GM19328 (cell line): ENCODE measurements around the gene LIX1.
"Not testable (repeated sequence)": the region's sequence is repeated elsewhere in the genome, so short reads cannot be mapped to it uniquely, and the experiment has no call there.

Experiments
- ATAC-seq: cut with Tn5 transposase; IDR thresholded peaks from one replicate; pipeline ENCODE4 v1.9.1; 2021; ENCODE audit warnings: mild to moderate bottlenecking, moderate library complexity; ENCODE audit not compliant: unreplicated experiment

Gene LIX1

DNA sequence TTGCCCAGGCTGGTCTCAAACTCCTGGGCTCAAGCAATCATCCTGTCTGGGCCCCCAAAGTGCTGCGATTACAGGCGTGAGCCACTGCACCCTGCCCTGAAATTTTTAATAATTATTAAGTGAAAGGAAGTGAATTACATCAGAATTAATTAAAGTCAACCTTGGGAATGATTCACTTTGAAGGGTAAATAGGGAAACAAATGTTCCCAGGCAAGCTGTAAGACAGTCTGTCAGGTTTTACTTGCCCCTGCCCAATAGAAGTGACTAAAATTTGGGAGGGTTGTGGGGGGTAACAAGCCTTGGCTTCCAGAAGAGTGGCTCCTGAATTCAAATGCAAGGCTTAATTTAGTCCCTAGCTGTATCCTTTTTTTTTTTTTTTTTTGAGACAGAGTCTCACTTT is 1.3 kb upstream of the LIX1 start:
- no peak for ATAC-seq

GRCh38 chr5:97141539-97141938 is 872 bp downstream of the LIX1 start:
- no peak for ATAC-seq

DNA sequence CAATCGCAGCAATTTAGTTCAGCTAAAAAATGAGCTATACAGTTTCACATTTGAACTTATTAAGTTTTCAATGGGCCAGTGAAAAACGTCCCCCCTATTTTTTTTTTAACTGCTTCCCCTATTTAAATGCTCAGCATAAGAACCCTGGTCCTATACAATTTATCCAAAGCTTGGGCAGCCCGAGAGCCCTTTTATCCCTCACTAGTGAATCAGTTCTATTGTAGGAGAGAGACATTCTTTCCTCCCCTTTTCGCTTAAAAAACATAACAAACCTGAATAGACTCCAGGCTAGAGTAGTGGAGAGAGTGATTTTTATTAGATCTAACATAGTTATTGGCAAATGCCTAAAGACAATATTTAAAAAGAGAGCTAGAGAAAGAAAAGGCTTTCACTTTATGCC is 1.4 kb downstream of the LIX1 start:
- no peak for ATAC-seq

DNA sequence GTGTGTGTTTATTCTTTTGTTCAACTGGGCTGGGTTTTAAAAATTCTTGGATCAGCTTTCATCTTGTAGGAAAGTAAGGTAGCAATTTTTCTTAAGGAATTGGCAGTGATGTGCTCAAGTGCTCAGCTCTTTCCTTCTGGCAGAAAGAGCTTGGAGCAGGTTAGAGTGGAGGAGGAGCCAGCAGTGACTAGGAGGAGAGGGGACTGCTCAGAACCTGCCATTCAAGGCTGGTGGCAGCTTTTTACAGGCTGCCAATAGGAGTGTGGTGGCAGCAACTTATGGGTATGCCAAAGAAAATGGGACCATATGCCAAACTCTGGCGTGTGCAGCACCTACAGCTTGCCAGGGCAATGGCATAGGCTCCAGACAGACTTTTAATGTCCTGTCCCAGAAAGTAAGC is 2.2 kb downstream of the LIX1 start:
- ATAC-seq, result not testable (repeated sequence)

DNA sequence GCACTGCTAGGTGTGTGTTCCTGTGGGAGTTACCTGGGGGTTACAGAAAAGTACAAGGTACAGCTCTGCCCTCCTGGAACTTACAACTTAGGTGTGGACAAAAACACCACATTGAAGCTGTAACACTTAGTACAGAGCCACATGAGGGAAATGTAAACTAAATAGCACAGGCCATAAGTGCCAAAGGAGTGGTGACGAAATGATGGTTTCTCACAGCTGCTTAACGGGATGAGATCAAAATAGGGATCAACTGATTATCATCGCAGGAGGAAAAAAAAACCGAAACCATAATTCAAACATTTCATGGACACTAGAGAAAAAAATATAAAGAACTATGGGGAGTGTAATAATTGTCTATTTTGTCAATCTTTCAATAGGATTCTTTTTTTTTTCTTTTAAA is 5.9 kb downstream of the LIX1 start:
- ATAC-seq, result no peak

GRCh38 chr5:97135868-97136267 is 6.5 kb downstream of the LIX1 start:
- ATAC-seq, result no peak

DNA sequence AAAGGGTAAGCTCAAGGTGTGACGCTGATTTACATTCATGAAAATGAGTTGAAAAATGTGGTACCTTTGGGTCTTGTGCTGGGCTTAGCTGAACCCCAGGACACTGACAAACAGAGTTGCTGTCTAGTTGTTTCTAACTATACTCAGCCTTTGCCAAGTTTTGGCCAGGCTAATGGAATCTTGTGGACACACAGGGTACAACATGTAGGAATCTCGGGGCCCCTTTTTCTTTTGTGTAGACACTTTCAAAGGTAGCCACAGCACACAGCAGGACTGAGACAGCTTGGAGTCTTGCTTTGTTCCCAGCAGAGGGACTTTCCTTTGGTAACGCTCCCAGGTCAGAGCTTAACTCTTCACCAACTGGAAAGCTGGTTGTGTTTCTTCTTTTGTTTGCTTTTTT is 7.8 kb downstream of the LIX1 start:
- no peak for ATAC-seq

- no peak for ATAC-seq
Measured at GRCh38 chr5:97133101-97133500, 9.3 kb downstream of the LIX1 start.

DNA sequence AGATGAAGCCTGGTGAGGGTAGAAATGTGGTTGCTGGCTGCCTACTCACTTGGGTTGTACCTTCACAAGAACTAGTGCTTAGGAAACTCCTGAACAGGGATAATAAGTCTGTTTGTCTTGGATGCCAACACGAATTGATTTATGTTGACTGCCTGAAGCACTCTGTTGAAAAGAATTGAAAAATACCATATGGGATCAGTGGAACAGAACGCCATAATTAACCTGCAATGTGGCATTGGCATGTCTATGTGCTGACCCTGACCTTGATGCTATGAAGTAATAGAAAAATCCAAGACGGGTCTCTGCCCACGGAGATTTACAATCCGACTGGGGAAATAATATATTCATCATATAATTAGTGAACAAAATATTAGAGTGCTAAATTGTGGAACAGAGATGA is 10.5 kb downstream of the LIX1 start:
- no peak for ATAC-seq

GRCh38 chr5:97131139-97131710 is 11.2 kb downstream of the LIX1 start:
- no peak for ATAC-seq

GRCh38 chr5:97127727-97128126 is 14.7 kb downstream of the LIX1 start:
- no peak for ATAC-seq

GRCh38 chr5:97125125-97125683 is 17.2 kb downstream of the LIX1 start:
- no peak for ATAC-seq

GRCh38 chr5:97124335-97124734 is 18.1 kb downstream of the LIX1 start:
- no peak for ATAC-seq

DNA sequence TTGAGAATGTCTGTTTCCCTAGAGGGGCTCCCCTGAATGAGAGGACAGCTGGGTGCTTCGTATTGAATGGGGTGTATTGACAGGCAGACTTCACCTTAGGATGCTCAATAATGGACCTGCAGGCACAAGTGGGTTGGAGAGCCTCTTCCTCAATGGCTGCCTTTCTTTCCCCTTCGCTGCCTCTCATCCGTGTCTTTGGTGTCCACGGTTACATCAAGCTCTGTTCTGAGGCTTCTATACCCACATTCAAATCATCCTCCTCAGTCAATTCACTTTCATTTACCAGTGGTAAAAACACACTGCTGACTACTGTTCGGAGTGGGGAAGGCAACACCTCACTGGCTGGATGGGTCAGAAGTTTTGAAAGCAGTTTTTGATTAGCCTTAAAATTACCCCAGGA is 20.6 kb downstream of the LIX1 start:
- ATAC-seq, result no peak

DNA sequence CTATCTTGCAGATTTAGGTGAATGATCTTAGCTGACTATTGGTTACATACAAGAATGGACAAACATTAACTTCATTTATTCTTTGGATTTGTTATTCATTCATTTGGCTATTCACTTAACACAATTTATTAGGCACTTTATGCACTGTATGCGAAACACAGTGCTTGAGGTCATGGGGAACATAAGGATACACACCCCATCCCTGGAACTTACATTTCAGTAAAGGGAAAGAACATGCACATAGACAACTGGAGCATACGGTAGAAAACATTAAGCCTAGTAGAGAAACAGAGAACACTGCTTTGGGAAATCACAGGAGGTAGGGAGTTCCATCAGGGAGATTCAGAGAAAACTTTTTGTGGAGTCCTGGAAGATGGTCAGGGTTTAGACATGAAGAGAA is 22.2 kb downstream of the LIX1 start:
- ATAC-seq, result no peak

DNA sequence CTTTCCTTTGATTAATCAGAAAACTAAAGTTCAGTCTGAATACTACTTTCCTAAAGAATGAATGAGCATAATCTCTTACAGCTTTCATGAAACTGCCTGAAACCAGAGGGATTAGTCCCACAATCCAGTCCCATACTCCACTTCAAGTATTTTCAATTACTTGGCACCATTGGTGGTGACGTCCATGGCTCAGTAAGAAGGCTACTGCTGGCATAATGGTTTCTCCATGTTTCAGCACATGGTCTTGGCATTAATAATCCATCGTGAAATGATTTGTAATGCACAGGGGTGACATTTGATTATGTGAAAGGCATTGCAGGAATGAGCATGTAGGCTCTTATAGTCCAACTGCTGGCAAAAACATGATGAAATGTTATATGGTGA is 23.4 kb downstream of the LIX1 start:
- no peak for ATAC-seq

DNA sequence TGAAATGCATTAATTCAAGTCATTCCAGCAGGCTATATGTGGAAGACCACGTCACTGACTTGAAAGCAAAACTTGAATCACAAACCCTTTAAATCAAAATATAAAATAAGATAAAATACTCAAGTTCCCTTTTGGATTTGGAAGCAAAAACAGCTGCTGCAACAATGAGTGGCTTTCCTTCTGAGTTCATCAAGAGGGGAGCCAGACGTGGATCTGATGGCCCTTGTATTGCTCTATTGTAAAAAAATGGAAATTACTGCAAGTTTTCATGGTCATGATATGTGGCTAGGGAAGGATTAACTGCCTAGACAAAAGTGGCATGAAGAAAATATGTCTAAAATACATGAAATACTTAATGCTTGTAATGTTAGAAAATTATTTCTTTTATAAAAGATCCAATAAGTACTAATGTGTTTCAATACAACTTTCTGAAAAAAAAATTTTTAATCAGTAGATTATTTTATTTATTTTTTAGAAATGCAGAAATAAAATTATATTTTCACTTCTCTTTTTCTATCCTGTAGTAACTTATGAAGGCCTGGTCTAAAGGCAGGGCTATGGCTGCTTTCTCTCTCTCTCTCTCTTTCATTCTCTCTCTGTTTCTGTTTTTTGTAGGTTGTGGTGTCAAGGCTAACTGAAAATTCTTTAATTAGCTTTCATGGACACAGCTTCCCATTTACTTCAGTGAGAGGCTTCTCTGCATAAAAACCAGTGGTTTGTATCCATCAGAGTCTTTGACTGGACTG is 24.0 kb downstream of the LIX1 start:
- ATAC-seq, result peak; percentile 63

- no peak for ATAC-seq
Measured at GRCh38 chr5:97115932-97116331, 26.5 kb downstream of the LIX1 start.

DNA sequence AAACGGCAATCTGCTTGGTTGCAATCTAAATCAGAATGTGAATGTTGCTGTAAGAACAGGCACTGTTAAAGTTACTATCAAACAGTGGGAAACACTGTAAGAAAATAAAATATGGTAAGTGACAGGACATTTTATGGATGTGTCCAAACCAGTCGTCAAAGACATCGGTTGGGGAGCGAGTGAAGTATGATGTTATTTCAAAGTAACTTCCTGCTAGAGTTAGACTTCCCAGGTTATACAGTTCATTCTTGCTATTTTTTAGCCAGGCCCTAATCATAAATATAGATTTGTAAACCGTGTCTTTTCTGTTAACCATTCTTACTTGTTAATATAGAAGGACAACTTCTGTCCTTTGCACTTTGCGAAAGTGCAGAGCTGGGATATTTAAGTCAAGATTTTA is 30.2 kb downstream of the LIX1 start:
- no peak for ATAC-seq

DNA sequence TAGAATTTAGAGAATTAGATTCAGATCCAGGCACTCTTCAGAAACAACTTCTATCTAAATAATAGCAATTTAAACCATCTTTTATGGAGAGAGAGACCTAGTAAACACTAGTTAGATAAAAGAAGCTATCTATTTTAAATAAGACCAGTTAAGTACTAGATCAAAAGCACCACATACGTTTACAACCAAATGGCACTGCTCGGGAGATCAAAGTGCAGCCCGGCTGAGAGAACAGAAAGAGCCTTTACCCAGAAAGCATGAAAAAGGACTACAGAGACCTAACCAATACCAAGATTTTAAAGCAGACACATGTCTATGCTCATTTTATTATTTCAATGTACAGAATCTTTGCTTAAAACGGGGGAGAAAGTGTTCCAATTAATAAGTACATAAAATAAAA is 30.8 kb downstream of the LIX1 start:
- no peak for ATAC-seq

DNA sequence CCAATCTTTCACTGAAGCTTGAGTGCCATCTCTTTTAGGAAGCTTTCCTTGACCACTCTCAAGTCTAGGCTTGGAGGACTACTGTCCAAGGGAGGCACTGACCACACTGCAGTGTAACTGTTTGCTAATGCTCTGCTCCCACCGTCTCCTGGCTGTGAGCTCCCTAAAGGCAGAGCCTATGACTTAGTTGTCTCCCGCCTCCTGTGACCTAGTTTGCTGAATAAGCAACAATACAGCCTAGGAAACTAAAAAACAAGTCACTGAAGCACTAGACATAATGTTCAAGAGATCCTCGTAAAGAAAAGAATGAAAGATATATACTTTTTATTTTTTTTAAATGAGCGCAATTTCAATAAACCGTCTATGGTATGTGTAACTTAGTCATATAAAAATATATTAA is 31.4 kb downstream of the LIX1 start:
- no peak for ATAC-seq

- no peak for ATAC-seq
Measured at GRCh38 chr5:97107318-97107717, 35.1 kb downstream of the LIX1 start.

- ATAC-seq, result no peak
Measured at GRCh38 chr5:97106216-97106581, 36.2 kb downstream of the LIX1 start.
